GM12874 (cell line): ENCODE data around the gene TBL3.
A peak's percentile ranks its signal among the peaks of the same experiment; 100 is the strongest.

ENCODE experiments used
- TF ChIP-seq, protein P1 (sequence below): IDR thresholded peaks from 2 replicates; pipeline ENCODE4 v1.5.1; 2011; ENCODE audit warnings: low read depth, mild to moderate bottlenecking, control low read depth, low read length, moderate library complexity; ENCODE audit not compliant: insufficient read depth

Gene TBL3

DNA sequence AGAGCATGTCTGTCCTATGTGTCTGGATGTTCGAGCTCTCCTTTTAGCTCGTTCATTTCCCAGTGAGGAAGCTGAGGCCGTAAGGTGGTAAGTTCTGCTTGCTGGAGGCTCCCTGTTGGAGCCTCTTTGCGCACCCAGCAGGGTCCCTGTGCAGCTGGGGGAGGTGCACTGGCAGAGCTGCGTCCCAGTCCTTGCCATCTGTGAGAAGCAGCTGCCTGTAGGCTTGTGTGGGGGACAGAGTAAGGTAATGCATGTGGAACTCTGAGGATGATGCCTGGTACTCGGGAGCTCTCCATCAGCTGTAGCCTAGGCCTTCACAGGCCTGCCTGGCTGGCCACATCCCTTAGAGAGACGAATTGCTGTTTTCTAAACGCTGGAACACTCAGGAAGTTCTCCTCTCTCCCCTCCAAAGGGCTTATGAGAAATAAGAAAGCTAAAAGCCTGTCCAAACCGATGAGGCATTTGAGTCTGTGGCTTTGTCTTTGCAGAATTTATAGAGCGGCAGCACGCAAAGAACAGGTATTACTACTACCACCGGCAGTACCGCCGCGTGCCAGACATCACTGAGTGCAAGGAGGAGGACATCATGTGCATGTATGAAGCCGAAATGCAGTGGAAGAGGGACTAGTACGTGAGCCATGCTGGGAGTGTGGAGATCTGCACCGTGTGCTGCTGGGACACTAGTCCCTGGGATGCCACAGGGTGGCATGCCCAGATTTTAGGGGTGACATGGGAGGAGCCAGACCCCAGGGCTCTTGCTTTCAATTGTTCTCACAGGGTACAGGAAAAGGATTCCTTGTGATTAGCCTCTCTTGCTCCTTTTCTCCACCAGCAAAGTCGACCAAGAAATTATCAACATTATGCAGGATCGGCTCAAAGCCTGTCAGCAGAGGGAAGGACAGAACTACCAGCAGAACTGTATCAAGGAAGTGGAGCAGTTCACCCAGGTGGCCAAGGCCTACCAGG lies 10.9 kb upstream of the TBL3 start:
- TF ChIP-seq, protein P1, sequence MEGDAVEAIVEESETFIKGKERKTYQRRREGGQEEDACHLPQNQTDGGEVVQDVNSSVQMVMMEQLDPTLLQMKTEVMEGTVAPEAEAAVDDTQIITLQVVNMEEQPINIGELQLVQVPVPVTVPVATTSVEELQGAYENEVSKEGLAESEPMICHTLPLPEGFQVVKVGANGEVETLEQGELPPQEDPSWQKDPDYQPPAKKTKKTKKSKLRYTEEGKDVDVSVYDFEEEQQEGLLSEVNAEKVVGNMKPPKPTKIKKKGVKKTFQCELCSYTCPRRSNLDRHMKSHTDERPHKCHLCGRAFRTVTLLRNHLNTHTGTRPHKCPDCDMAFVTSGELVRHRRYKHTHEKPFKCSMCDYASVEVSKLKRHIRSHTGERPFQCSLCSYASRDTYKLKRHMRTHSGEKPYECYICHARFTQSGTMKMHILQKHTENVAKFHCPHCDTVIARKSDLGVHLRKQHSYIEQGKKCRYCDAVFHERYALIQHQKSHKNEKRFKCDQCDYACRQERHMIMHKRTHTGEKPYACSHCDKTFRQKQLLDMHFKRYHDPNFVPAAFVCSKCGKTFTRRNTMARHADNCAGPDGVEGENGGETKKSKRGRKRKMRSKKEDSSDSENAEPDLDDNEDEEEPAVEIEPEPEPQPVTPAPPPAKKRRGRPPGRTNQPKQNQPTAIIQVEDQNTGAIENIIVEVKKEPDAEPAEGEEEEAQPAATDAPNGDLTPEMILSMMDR: no peak

DNA sequence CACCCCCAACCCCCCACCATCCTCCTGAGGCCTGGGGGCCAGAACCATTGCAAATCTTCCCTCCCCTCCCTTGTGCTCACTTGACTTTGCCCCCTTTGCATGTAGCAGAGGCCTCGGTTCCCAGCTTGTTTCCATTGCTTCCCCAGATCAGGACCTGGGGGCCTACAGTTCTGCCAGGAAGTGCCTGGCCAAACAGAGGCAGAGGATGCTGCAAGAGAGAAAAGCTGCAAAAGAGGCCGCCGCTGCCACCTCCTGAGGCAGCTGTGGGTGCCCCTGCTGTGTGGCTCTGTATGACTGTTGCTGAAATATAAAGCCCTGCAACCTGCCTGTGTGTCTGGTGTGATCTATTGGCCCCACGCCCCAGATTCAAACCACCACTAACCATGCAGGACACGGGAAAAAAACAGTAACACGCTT lies 10.2 kb upstream of the TBL3 start:
- TF ChIP-seq, protein P1: no peak

DNA sequence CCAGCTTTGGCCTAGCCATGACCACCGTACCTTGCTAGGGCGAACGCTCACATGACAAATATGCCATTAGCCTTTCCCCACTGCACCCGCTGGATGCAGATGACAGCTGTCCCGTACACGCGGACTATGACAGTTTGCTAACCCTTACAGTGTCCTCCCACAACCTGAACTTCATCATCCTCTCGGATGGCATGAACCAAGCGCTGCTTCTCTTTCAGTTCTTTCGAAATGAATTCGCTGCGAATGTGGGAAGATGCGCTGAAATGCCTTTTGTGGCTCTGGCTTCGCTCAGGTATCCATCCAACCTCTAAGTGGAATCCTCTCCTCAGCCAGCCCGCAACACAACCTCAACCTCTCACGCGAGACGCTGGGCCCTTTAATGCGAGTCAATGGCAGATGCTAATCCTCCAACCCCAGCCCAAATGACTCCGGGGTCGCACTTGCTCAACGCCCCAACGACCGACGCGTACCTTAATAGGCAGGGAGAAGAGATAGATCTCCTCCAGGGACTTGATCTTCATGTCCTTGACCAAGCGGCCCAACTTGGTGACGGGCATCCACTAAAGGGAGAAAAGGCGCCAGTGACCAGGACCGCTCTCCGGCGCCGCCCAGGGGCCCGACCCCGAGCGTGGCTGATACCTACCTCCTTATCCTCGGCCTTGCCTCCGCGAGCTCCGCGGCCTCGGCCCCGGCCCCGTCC lies 7.9 kb upstream of the TBL3 start:
- TF ChIP-seq, protein P1: peak; percentile 36; the same call in 1 of the 2 replicates

DNA sequence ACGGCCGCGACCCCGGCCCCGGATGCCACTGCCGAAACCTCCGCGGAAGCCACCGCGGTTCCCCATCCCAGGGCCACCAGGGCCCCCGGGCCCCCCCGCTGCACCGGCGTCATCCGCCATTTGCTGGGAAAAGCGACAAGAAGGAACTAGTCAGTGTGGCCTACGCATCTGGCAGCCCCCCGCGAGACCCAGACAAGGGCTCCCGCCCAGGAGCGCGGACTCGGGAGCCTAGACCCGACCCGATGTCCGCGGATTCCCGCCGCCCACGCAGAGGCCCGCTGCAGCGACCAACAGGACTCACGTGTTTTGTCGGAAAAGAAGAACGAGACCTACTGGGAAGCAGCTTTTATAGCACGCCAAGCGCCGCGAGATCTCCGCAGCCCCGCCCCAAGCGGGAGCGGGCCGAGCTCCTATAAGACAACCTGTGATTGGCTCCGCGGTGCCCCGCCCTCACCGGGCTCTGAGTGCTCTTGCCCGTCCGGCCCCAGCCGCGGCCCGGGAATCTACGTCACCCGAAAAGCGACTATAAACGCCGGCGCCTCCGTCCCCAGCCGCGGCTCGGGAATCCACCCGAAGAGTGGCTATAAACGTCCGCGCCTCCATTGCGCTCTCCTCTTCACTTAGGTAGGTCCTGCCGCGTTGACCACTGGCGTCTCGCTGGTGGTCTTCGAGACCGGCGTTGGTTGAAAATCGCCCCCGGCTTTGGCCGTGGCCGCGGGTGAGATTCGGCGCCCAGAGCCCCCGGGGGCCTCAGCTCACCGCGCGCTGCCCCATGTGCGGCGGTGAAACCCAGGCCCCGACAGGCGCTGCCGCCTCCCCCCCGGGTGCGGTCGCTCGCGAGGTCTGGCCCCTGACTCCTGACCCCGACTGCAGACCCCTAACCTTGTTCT lies 7.1 kb upstream of the TBL3 start, which contains the start of gene RPS2:
Gene RPS2 (minus strand): TSS at position 321 of the 890 bp plus-strand sequence. CDS start 201 bp downstream, at position 120.
- TF ChIP-seq, protein P1: no peak

DNA sequence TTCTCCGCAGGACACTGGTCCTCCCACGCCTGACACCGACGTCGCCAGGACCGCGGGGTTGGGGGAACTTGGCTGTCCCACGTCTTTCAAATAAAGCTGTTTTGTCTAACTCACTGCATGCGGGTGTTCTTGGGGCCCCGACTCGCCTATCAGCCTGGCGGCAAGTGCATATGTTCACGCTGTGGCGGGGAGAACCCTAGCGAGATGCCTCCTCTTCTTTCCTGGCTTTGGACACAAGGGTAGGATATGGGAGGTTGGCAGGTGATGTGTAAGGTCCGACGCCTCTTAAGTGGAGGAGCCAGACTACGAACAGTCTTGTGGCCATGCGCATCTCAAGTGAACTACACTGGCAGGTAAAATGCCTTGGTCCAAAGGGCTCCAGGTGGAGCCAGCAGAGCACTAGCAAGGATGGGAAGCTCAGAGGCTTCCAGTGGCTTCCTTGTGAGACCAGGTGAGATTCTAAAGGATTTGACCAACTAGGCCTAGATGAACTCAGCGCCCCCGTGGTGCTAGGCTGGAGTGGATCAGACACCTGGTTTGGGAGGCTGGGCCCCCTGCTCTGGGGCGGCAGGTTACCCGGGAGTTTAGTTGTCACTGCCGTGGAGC lies 6.4 kb upstream of the TBL3 start:
- TF ChIP-seq, protein P1: no peak

DNA sequence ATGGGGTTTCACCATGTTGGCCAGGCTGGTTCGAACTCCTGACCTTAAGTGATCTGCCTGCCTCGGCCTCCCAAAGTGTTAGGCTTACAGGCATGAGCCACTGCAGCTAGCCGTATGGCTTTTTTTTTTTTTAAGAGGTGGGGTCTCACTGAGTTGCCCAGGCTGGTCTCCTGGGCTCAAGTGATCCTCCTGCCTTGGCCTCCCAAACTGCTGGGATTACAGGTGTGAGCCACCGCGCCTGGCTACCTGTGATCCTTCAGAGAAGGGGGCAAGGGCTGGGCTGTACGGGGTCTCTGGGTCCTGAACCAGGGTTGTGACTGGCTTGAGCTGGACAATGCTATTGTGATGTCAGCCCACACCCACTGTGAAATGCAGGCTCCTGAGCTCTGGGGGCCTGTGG lies 5.4 kb upstream of the TBL3 start, which contains the start of gene RNF151:
Gene RNF151 (plus strand): TSS at position 397 of the 400 bp plus-strand sequence. CDS start 26 bp downstream, outside the sequence.
- TF ChIP-seq, protein P1: no peak
